CD4-positive, alpha-beta T cell treated with Interferon gamma for 1 hour (primary cell): Measurements from ENCODE around the gene GALR2.
A peak's percentile ranks its signal among the peaks of the same experiment; 100 is the strongest.

Experiments used
- DNase-seq: peaks from one replicate; pipeline ENCODE4 v3.0.0-alpha.2; 2020

Gene GALR2

GRCh38 chr17:76102944-76103273 is 28.3 kb downstream of the GALR2 start:
- DNase-seq = no peak

GRCh38 chr17:76103274-76104139 is 28.9 kb downstream of the GALR2 start, which contains the start of gene EXOC7:
Gene EXOC7 (minus strand): TSS chr17:76103787. CDS start chr17:76103692, 95 bp downstream.
- DNase-seq = peak; percentile 90

- DNase-seq = no peak
Measured at GRCh38 chr17:76104140-76104895, 29.7 kb downstream of the GALR2 start.

DNA sequence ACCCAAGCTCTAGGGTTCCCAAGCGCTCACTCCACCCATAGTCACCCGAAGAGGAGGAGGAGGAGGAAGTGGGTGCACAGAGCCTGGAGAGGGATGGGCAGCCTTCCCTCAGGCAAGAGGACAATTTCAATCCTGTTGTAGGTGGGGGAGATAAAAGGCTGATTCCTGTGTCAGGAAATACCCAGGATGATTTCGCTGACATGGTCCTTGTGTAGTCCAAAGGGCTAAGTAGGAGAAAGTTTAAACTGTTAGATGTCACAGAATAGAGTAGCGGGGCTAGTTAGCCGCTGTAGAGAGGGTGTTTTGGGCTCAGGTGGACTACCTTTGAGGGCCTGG is 30.3 kb downstream of the GALR2 start:
- DNase-seq = no peak

DNA sequence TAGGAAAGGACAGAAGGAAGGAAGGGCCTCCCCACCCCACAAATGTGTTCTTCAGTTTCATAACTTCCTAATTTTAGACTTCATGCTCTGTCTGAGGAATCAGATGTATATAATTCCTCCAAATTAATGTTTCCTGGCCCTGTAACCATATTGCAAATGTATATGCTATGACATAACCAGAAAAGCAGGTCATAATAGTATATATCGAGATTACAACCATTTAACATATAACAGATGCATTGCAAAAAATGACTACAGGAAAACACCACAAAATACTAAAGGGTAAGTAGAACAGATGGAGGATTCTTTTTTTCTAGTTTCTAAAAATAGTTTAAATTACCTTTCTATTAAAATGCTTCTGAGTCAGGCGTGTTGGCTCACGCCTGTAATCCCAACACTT is 32.1 kb downstream of the GALR2 start:
- DNase-seq = no peak

DNA sequence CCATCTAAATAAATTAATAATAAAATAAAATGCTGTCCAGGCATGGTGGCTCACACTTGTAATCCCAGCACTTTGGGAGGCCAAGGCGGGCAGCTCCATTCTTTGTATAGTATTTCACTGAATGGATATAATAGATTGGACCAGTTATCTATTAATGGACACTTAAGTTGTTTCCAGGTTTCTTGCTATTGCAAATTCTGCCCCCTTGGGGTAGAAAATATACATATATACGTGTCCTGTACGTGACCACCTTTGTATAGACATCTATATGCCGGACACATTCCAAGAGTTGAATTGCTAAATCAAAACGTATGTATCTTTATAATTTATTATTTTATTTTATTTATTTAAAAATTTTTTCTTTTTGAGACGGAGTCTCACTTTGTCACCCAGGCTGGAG is 32.9 kb downstream of the GALR2 start:
- no peak for DNase-seq

DNA sequence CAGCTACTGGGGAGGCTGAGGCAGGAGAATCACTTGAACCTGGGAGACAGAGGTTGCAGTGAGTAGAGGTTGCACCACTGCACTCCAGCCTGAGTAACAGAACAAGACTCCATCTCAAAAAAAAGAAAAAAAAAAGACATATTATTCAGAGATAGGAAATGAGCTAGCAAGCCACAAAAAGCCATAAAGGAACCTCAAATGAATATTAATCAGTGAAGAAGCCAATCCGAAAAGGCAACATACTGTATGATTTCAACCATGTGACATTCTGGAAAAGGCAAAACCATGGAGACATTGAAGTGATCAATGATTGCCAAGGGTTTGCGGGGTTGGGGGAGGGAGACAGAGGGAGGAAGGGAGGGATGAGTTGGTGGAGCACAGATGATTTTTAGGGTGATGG is 37.4 kb downstream of the GALR2 start:
- no peak for DNase-seq

- no peak for DNase-seq
Measured at GRCh38 chr17:76115138-76115754, 40.7 kb downstream of the GALR2 start.

- DNase-seq = no peak
Measured at GRCh38 chr17:76119409-76120371, 45.1 kb downstream of the GALR2 start.

DNA sequence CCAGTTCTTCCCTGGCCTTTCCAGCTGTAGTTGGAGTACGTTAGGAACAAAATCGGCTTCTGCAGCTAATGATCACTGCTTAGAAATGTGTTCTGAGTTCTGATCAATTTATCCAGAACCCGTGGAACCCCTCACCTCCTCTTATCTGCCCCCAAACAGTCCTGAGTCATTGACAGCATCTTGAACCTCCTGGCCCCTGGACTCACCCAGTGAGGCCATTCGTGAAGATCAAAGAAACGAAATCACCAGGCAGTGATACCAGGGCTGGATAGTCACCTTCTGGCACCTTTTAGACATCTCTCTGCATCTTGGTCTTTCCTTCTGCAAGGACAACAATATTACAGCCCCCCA is 46.1 kb downstream of the GALR2 start:
- DNase-seq = no peak

GRCh38 chr17:76121932-76122430 is 47.4 kb downstream of the GALR2 start:
- no peak for DNase-seq

GRCh38 chr17:76122431-76123190 is 48.0 kb downstream of the GALR2 start:
- no peak for DNase-seq

DNA sequence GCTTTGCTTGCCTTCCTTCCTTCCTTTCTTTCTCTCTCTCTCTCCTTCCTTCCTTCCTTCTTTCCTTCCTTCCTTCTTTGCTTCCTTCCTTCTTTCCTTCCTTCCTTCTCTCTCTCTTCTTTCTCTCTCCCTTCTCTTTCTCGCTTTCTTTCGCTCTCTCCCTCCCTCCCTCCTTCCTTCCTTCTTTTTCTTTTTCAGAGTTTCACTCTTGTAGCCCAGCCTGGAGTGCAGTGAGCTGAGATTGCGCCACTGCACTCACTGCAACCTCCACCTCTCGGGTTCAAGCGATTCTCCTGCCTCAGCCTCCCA is 48.6 kb downstream of the GALR2 start:
- DNase-seq = no peak

DNA sequence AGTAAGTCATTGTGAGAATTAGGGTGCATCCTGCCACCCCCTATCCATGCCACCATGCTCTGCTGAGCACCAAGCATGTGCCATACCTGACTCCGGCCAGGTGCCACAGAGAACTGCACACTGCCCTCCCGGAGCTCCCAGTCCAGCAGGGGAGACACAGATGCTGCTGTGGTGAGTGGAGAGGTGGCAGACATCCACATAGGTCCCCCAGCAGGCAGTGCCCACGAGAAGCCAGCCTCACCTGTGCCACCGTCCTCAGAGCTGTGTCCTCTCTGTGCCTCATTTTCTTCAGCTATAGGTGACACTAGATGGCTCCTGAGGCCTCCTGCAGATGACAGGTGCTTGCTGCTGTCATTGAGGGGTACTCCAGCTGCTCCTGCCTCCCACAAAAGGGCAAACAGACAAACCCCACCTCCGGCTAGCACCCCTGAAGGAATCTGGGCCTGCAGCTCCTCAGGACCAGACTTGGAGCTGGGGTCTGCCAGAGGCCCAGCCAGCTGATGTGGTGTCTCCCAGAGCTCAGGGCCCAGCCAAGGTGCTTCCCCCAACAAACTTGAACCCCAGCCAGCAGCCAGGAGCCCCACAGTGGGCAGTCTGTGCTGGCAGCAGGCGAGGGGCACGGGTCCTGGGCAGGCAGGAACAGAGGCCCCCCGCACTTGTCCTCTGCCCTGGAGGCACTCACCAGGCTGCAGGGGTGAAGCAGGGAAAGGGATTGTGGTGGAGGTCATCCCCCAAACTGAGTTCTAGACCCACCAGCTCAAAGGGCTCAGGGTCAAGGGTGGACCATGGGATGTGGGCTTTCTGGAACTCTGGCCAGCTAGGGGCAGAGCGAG is 49.4 kb downstream of the GALR2 start:
- DNase-seq = no peak

DNA sequence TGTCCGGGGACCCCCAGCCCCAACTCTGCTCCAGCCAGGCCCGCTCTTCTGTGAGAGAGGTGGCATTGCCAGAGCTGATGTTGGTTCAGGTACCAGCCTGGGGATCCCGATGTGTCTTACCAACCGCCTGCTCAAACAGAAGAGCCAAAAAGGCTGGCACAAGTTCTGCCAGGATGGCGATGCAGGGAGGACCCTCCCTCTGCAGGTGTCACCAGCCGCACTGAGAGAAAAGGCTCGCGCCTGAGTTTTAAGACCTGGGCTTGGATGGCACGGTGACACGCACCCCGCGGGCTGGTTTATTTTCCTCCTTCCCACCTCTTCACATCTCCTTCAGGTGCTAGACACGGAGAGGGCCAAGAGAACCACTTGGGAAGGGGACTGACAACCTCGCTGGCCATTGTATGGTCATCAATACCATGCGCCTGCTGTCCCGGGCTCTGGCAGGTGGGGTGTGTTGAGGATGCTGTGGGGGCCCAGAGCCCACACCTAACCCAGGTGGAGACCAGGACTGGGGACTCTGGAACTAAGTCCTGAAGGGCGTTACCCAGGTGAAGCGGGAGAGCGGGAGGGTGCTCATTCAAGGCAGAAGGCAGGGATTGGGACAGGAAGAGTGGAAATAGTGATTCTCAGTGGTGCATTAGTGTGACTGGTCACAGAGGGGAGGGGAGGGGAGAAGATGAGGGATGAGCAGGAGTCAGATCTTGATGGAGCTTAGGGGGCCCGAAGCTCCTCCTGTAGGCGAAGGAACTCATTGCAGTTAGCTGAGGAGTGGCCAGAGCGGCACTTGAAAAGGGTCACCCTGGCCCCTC is 50.2 kb downstream of the GALR2 start:
- DNase-seq = no peak

GRCh38 chr17:76125391-76125675 is 50.8 kb downstream of the GALR2 start:
- DNase-seq = no peak

GRCh38 chr17:76125922-76126321 is 51.3 kb downstream of the GALR2 start:
- no peak for DNase-seq
